Eye (tissue), 1 donor: ENCODE data around the gene GSTO1.

Experiments
- DNase-seq: peaks from one replicate; pipeline ENCODE4 v3.0.0-alpha.2; 2015

Gene GSTO1

DNA sequence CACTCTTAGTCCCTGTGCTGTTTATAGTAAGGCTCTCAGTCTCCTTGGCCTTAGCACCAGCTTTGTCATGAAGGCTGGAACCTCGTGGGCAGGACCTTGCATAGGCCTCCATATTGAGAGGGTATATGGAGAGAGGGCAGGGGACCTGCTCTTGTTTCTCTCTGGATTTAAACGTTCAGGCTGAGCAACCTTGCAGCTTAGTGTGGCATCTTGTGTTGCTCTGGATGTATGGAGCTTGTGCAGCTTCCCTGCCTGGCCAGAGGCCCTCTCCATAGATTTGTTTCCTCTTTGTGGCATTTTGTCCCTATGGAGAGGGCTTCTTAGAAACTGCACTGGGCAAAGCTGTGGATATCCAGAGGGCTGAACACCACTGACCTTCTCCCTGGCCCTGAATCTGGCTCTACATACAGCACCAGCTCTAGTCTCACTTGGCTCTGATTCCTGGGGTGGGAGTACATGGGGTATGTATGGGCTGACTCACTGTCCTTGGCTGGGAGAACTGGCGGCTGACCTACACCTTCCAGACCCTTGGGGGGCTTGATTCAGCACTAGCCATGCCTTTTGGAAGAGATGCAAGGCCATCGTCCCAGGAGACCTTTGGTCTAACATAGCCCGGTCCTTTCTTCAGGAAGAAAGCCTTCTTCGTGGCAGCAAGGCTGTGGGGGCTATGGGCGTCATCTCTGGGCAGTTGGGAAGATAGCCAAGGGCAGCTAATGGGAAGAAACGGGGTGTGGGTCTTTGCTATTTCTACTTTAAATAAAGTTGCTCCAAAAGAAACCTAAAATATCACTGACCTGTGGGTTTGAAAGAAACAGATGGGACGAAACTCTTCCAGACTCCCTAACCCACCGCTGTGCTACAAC, 53.1 kb downstream of the GSTO1 start:
- no peak for DNase-seq

DNA sequence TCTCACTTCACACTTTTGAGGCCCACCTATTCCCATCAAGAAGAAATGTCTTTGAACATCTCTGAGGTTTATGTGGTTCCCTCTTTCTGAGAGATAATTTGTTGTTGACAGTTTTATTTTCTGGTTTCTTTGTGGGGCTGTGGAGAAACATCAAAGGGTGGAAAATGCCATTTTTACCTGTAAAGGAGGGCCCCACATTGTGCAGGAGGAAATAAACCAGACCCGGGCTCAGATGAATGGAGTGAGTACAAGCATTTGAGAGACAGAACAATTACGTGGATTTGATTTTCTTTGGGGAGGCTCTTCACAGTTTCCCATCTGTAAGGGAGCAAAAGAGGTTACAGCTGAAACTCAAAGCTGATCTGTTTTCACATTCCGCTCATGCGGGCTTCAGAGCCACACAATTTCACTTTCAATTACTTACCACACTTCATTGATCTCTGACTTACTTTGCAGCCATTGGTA, 53.8 kb downstream of the GSTO1 start:
- DNase-seq, result no peak

DNA sequence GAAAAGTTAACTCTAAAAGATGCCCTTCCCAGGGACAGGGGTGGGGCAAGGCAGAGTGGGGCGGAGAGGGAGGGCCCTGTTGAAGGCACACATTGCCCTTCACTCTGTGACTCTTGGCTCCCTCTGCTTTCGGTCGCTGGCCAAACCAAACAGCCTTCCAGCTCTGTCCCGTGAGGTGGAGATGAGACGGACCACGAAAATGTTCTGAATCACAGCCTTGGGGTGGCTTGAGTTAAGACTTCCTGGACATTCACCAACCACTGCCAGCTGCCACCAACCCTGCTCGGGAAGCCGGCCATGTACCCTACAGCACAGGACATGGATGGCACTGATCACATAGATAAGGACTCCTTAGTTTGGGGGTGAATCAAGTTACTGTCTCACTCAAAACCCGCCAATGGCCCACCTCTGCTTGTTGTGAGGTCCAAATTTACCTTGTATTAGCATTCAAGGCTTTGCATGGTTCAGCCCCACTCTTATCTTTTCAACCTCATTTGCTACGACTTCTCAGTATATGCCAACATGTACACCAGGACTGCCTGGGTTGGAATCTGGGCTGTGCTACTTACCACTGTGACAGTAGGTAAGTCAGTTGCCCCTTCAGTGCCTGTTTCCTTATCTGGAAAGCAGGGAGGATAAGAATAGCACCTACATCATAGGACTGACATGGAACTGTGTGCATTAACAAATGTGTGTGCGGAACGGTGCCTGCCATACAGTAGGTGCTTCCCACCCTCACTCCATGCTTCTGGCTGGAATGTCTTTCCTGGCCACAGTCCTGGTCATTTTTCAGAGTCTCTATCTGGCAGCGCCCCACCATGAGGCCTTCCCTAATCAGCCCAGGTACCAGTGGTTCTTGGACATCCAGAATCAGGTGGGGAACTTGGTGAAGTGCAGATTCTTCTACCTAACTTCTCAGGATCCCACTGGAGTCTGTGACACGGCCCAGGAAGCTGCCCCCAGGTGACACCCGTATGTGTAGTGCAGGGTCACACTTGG, 55.6 kb downstream of the GSTO1 start:
- DNase-seq, result no peak

DNA sequence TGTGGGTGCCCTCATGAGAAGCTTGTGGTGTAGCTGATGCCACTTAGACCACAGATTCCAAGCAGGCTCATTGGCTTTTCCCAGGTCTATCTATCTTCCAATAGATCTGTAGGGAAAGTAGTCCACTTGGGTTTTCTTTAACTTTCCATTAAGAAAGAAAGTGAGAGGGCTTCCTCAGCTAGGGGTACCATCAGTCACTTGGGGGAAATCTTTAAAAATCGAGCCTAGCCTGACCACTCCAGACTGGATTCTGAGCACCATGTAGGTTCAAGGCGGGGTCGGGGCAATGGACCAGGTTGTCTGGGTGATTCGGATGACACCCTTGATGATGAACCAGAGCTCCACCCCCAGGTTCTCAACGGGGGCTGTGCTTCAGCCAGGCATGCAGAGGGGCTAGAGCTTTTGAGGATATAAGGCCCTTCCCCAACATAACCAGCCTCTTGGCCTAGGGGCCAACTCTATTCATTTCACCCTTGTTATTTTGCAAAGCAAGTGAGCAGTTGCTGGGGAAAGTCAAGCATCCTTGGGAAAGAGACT, 56.6 kb downstream of the GSTO1 start:
- no peak for DNase-seq

DNA sequence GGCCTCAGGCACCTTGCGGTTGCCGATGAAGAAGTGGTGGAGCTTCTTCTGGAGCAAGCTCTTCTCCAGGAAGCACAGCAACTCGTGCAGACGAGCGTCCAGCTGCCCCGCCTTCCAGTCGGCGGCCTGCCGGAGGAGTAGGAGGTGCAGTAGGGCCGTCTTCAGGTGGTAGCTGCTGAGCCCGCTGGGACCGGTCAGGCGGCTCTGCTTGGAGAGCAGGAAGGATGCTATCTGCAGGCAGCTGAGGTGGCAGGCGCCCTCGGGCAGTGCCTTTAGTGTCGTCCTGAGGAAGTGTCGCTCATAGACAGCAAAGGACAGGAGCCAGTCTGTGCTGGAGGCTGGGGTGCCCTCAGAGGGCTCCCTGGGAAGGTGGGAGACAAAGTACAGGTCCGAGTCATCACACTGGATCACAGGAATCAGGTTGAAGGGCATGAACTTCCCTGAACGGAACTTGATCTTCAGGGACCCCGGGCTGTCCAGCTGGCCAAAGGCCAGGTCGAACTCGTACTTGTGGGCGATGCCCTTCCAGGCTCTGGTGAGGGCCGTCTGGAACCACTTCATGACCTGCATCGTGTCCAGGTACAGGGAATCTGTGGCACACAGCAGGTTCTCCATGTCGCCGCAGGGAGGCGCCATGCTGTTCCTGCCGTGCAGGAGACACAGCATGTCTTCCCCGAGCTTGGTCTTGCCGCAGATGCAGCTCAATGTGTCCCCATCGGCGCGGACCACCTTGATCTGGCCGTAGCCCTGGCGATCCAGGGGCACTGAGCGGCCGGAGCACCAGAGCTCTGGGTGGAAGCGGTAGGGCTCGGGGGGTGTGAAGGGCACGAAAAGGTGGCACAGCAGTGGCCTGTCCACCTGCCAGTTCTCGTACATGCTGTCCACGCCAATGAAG, 60.1 kb downstream of the GSTO1 start:
- DNase-seq, result no peak

DNA sequence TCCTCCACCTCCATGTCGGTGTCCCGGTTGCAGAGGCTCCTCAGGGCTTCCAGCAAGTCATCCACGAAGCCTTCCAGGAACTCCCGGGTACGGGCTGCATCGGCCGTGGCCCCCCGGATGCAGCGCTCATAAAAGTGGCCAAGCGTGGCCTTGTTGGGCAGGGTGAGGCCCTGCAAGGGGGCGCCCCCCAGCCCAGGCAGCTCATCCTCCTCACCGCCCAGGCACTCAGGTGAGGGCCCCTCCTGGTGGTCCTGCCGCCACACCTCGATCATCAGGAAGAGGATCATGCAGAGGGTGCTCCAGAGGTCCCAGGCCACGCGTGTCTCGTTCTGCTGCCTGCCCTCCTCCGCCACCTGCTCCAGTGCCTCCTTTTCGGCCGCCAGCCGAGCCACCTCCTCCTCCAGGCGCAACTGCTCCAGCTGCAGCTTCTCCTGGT, 60.8 kb downstream of the GSTO1 start:
- no peak for DNase-seq

DNA sequence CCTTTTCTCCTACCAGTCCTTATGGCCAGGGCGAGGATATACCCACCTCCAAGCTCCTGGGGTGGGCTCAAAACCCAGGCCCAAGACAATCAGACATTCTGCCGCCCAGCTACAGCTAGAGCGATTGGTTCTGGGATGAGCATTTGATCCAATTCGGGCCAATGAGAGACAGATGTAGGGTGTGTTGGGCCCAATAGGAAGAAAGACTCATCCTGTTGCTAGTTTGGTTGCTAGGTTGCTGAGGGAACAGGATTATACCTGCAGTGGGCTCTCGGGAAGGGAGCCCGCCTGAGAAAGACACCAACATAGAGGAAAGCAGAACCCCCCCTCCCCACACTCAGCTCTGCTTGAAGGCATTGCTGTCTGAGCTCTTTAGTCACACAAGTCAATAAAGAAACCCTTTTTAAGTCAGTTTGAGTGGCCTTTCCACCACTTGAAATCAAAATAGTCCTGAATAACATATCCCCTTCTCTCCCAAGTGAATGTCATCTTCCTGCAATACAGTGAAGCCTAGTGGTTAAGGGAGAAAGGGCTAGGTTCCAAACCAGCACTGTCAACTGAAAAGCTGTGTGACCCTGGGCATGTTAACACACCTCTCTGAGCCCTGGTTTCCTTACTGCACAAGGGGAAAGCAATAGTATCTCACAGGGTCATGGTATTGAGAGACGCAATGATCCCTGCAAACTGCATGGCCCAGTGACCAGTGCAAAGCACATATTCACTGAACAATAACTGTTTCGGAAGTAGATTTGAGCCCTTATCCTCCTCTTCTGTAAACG, 61.8 kb downstream of the GSTO1 start:
- no peak for DNase-seq
